Mucosa of descending colon (tissue), 3 donors: Measurements from ENCODE around the gene BEST2. TPM values are rescaled to one million over a fixed set of nuclear protein-coding genes. Genes with fewer than 3 reads are reported as not detected.
A peak's percentile ranks its signal among the peaks of the same experiment; 100 is the strongest.

ENCODE experiments used
- ATAC-seq: fragments of 200-7000 bp; cut with Tn5 transposase; one replicate; pipeline ENCODE4 v1.9.1; 2020; ENCODE audit warnings: mild to moderate bottlenecking, moderate library complexity
- DNase-seq, 3 donors: peaks; one replicate each; pipeline ENCODE4 v3.0.0-alpha.2; 2020
- H3K36me3 ChIP-seq: fragments of 200-600 bp; one replicate; pipeline ENCODE4 v1.8.0; 2021; ENCODE audit warnings: low read depth, mild to moderate bottlenecking
- H3K4me1 ChIP-seq: fragments of 200-600 bp; one replicate; pipeline ENCODE4 v1.8.0; 2021; ENCODE audit warnings: low read depth, mild to moderate bottlenecking
- H3K4me3 ChIP-seq: fragments of 200-600 bp; one replicate; pipeline ENCODE4 v1.8.0; 2021; ENCODE audit warnings: mild to moderate bottlenecking
- H3K9me3 ChIP-seq: fragments of 200-600 bp; one replicate; pipeline ENCODE4 v1.8.0; 2021; ENCODE audit warnings: mild to moderate bottlenecking
- CTCF ChIP-seq: fragments of 200-600 bp; IDR thresholded peaks from one replicate; pipeline ENCODE4 v1.8.0; 2022; ENCODE audit warnings: antibody characterized with exemption, mild to moderate bottlenecking
- intact Hi-C, 2 donors: fragments of 100-400 bp; cut with DNase I in 1 of 2; cut with micrococcal nuclease in 1 of 2; formaldehyde crosslinking; loops; one replicate each; pipeline versions ENCODE4 v1.11.0 to v1.11.1; 2022; cut with DNase I, micrococcal nuclease
- total RNA-seq, 3 donors: library from RNA; stranded (reverse); fragmentation: NEBNext Ultra II Directional in 2 of 3; extraction: Animal tissue kit (Norgen Biotek cat#: 25700) in 2 of 3; gene quantifications; one replicate each; pipeline versions ENCODE4 v1.2.1 to v1.2.4, GENCODE V29; 2021 to 2023
- donor health status: DM: no; HTN: no; CAD: no; lungs with moderate emphysema.
- donor health status: DM: no; HTN: no; CAD: no.
- donor health status: DM: no; HTN: yes; CAD: no.

BEST2 gene
- total RNA-seq, 3 donors from 2014 or later = 29.0 to 167 (median 32.2) TPM

GRCh38 chr19:12784394-12784870, 32.8 kb downstream of the BEST2 start:
- TF ChIP-seq CTCF = no peak
- Histone ChIP-seq H3K4me3 (no peak overlapping the region), H3K36me3 (no peaks in the 10 kb centered on the region), H3K9me3 (no peaks in the 10 kb centered on the region), H3K4me1 (peaks cover 62% of the 10 kb centered on the region)
- no peak for ATAC-seq
- intact Hi-C loops = no loop called here
- DNase-seq = peak in 1 of 3 donors; percentile 29

GRCh38 chr19:12784871-12785430, 33.4 kb downstream of the BEST2 start:
- intact Hi-C loops = no loop called here
- Histone ChIP-seq H3K36me3 (no peaks in the 10 kb centered on the region), H3K4me3 (no peak overlapping the region), H3K4me1 (peaks cover 62% of the 10 kb centered on the region), H3K9me3 (no peaks in the 10 kb centered on the region)
- no peak for TF ChIP-seq CTCF
- DNase-seq = peak in 1 of 3 donors; percentile 46
- ATAC-seq = no peak

GRCh38 chr19:12785431-12786031, 33.9 kb downstream of the BEST2 start:
- ATAC-seq = no peak
- intact Hi-C loops = no loop called here
- no peak overlapping the region for H3K4me3 ChIP-seq
- H3K36me3 ChIP-seq = no peaks in the 10 kb centered on the region
- TF ChIP-seq CTCF = no peak
- peaks cover 65% of the 10 kb centered on the region for H3K4me1 ChIP-seq
- no peaks in the 10 kb centered on the region for H3K9me3 ChIP-seq
- peak in 2 of 3 donors; percentile 46 to 65 for DNase-seq

GRCh38 chr19:12786141-12786870, 34.7 kb downstream of the BEST2 start:
- TF ChIP-seq CTCF = no peak
- no peak overlapping the region for H3K4me3 ChIP-seq
- intact Hi-C loops = no loop called here
- H3K4me1 ChIP-seq = peaks cover 68% of the 10 kb centered on the region
- ATAC-seq (peak; percentile 11), DNase-seq (peak; percentile 87 to 89 (median 89))
- H3K9me3 ChIP-seq = no peaks in the 10 kb centered on the region
- no peaks in the 10 kb centered on the region for H3K36me3 ChIP-seq

- Histone ChIP-seq H3K36me3 (no peaks in the 10 kb centered on the region), H3K4me1 (peaks cover 66% of the 10 kb centered on the region), H3K4me3 (no peak overlapping the region), H3K9me3 (no peaks in the 10 kb centered on the region)
- DNase-seq = peak in 1 of 3 donors; percentile 32
- intact Hi-C loops = no loop called here
- TF ChIP-seq CTCF = no peak
- ATAC-seq = no peak
These were observed 35.4 kb downstream of the BEST2 start for GRCh38 chr19:12786952-12787351.
